ENCODE results near the gene CDH26.

DNA sequence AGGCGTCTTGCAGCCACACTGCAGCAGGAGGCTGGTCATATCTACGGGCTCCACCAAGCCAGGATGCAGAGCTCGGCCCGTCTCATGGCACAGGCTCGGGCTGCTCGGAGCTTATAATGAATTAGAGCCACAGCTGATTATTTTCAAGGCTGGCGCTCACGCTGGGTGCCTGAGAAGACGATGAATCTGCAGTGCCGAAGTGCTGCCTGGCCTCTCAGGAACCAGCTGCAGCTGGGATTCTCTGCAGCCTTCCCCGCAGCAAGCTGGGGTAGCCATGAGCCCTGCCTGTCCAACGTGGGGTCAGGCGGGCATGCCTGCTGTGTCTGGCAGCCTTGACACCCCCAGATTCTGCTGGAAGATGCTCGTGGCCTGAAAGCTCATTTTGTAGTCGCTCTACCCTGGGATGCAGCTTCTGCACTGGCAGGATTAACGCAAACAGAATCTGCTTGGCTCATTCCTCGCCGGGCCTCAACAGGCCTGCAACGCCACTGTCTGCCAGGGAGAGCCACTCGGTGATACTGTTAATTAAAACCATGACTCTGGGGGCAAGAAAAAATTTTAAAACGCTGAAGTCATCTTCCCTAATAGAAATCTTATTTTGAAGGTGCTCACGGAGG, 104.3 kb downstream of the CDH26 start:
- TF ChIP-seq CTCF (IDR thresholded peaks at IDR 0.05) (no peak), EZH2 (IDR thresholded peaks at IDR 0.05; ENCODE audit: borderline replicate concordance, insufficient read depth, low read depth, low read length, poor library complexity, severe bottlenecking) (no peak)

All from B cell (primary cell).